Ascending aorta (tissue), 2 donors: ENCODE results near the gene HDDC2. TPM values are rescaled to one million over a fixed set of nuclear protein-coding genes. Genes with fewer than 3 reads are reported as not detected.

ENCODE experiments used
- DNase-seq, 2 donors: peaks; one replicate each; pipeline ENCODE4 v3.0.0-alpha.2; 2019; ENCODE audit warnings: low spot score in 2 of 2
- H3K27ac ChIP-seq, 2 donors: fragments of 200-600 bp; sonication (generic); one replicate each; pipeline ENCODE4 v1.5.1; 2016 to 2017; ENCODE audit warnings: mild to moderate bottlenecking in 1 of 2
- H3K27me3 ChIP-seq: fragments of 200-600 bp; sonication (generic); one replicate; pipeline ENCODE4 v1.5.1; 2017
- H3K36me3 ChIP-seq, 2 donors: fragments of 200-600 bp; sonication (generic); one replicate each; pipeline ENCODE4 v1.5.1; 2016
- H3K4me1 ChIP-seq, 2 donors: fragments of 200-600 bp; sonication (generic); one replicate each; pipeline ENCODE4 v1.5.1; 2016 to 2017; ENCODE audit warnings: mild to moderate bottlenecking in 1 of 2
- H3K4me3 ChIP-seq, 2 donors: fragments of 200-600 bp; sonication (generic); one replicate each; pipeline ENCODE4 v1.5.1; 2016 to 2017; ENCODE audit warnings: mild to moderate bottlenecking in 1 of 2
- H3K9me3 ChIP-seq, 2 donors: fragments of 200-600 bp; sonication (generic); one replicate each; pipeline ENCODE4 v1.5.1; 2016
- intact Hi-C: fragments of 100-400 bp; cut with DNase I; formaldehyde crosslinking; loops from one replicate; pipeline ENCODE4 v1.15.1; 2023
- total RNA-seq: library from RNA; depleted of rRNA; stranded (reverse); fragments of >200 nt; gene quantifications from one replicate; pipeline ENCODE4 v1.1.0, GENCODE V29; 2016
- TF ChIP-seq, protein P1 (sequence below), 3 experiments: fragments of 200-600 bp in 2 of 3; fragments of 450-650 bp in 1 of 3; sonication (generic) in 2 of 3; IDR thresholded peaks; one replicate each; pipeline ENCODE4 v1.5.1; 2016 to 2019; ENCODE audit warnings: antibody characterized with exemption in 3 of 3, mild to moderate bottlenecking in 1 of 3, moderate library complexity in 1 of 3

Gene HDDC2
- total RNA-seq, 1 donor from 2014 or later = 2.4 TPM

DNA sequence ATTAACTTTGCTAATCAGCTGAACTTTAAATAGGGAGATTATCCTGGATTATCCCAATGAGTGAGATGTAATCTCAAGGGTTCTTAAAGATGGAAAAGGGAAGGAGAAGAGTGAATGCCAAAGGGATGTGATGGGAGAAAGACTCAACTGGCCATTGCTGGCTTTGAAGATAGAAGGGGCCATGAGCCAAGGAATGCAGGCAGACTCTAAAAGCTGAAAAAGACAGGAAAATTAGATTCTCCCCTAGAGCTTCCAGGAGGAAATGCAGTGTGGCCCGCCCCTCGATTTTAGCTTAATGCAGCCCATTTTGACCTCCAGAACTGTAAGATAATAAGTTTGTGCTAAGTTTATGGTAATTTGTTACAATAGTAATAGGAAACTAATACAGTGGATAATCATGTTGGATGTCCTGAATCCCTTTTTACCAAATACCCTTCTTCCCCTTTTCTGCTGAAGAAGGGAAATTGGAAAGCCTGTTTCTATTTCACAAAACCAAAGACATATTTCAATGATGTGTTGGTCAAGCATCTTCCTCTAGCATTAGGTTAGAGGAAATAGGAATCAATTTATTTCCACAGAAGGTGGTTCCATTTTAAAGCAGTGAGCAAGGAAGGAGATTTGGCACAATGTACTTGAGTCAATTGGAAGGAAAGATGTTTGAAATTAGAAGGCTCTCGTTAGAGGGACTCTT is 3.3 kb upstream of the HDDC2 start:
- TF ChIP-seq, protein P1, sequence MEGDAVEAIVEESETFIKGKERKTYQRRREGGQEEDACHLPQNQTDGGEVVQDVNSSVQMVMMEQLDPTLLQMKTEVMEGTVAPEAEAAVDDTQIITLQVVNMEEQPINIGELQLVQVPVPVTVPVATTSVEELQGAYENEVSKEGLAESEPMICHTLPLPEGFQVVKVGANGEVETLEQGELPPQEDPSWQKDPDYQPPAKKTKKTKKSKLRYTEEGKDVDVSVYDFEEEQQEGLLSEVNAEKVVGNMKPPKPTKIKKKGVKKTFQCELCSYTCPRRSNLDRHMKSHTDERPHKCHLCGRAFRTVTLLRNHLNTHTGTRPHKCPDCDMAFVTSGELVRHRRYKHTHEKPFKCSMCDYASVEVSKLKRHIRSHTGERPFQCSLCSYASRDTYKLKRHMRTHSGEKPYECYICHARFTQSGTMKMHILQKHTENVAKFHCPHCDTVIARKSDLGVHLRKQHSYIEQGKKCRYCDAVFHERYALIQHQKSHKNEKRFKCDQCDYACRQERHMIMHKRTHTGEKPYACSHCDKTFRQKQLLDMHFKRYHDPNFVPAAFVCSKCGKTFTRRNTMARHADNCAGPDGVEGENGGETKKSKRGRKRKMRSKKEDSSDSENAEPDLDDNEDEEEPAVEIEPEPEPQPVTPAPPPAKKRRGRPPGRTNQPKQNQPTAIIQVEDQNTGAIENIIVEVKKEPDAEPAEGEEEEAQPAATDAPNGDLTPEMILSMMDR (IDR thresholded peaks at IDR 0.05) = no peak
- intact Hi-C loops = loop anchor here (5.0 to 10.0 kb wide), 2 partner anchors 343 to 430 kb away; partner anchors contain the start of gene RNF217

DNA sequence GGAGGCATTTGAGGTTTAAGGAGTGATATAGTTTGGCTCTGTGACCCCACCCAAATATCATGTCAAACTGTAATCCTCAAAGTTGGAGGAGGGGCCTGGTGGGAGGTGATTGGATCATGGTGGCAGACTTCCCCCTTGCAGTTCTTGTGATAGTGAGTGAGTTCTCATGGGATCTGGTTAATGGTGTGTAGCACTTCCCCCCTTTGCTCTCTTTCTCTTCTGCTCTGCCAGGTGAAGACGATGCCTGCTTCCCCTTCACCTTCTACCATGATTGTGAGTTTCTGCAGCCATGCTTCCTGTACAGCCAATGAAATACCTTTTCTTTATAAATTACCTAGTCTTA is 1.7 kb upstream of the HDDC2 start:
- no peak overlapping the region for H3K27ac ChIP-seq
- peaks cover 0 to 7% of the 10 kb centered on the region in 2 donors for H3K36me3 ChIP-seq
- TF ChIP-seq, protein P1 (IDR thresholded peaks at IDR 0.05) = no peak
- no peaks in the 10 kb centered on the region for H3K27me3 ChIP-seq
- no peaks in the 10 kb centered on the region for H3K9me3 ChIP-seq
- no peak for DNase-seq
- peaks cover 3 to 5% of the 10 kb centered on the region in 2 donors for H3K4me1 ChIP-seq
- intact Hi-C loops = loop anchor here (5.0 to 10.0 kb wide), 2 partner anchors 341 to 429 kb away; partner anchors contain the start of gene RNF217
- H3K4me3 ChIP-seq = no peak overlapping the region

More for the DNA sequence above, 3.3 kb upstream of the HDDC2 start:
- no peaks in the 10 kb centered on the region for H3K27me3 ChIP-seq
- no peaks in the 10 kb centered on the region for H3K9me3 ChIP-seq
- no peak overlapping the region for H3K4me3 ChIP-seq
- DNase-seq = no peak
- no peak overlapping the region for H3K27ac ChIP-seq
- H3K36me3 ChIP-seq = no peaks in the 10 kb centered on the region
- H3K4me1 ChIP-seq = peaks cover under 1 to 3% of the 10 kb centered on the region in 2 donors

DNA sequence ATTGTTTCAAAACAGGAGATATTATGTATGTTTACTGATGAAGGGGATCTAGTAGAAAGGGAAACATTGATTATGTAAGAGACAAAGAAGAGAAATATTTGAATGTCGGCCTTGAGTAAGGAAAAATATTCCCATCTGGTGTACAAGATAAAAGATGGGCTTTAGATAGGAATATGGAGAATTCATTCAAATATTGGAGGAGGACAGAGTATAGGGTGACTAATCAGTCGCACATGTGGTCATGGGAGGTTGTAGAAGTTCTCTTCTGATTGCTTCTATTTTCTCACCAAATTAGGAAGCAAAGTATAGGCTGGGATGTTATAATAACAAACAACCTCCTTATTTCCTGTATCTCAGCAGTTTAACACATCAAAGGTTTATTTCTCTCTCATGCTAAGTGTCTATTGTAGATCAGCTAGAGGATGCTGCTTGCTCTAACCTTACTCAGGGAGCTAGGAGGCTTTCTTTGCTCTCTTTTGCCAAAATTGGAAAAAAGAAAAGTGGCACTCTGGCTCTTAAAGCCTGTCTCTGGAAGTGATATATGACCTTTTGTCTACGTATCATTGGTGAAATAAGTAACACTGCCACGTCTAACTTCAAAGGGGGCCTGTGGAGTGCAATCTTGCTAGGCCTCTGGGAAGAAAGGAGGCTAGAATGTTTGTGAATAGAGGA is 1.2 kb upstream of the HDDC2 start:
- no peaks in the 10 kb centered on the region for H3K9me3 ChIP-seq
- no peak overlapping the region for H3K4me3 ChIP-seq
- H3K27ac ChIP-seq = no peak overlapping the region
- H3K4me1 ChIP-seq = peaks cover 3 to 5% of the 10 kb centered on the region in 2 donors
- peaks cover 0 to 11% of the 10 kb centered on the region in 2 donors for H3K36me3 ChIP-seq
- intact Hi-C loops = loop anchor here (5.0 to 10.0 kb wide), 2 partner anchors 341 to 428 kb away; partner anchors contain the start of gene RNF217
- DNase-seq = no peak
- no peaks in the 10 kb centered on the region for H3K27me3 ChIP-seq
- TF ChIP-seq, protein P1 (IDR thresholded peaks at IDR 0.05) = no peak

DNA sequence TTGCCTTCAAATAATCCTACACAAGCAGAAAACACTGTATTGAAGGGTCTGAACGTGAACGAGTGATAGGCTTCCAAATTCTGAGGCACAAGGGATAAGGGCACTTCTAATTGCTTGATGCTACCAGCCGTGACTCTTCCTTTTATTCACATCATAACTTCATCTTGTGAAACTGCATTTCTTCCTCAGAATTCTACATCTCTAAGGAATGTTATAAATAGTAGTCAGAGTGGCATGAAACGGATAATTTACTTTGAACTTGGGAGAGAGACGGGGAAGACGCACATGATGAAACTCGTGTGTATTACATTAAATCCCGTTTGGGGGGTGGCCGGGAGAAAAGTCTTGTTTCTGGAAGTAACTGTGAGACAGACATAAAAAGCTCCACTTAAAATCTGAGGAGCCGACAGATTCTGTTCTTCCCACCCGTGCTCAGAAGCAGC is 754 bp downstream of the HDDC2 start:
- Histone ChIP-seq H3K27ac (peak overlapping the region; percentile 94 to 96), H3K4me3 (peak overlapping the region; percentile 76 to 79), H3K36me3 (peaks cover 8 to 30% of the 10 kb centered on the region in 2 donors), H3K9me3 (no peaks in the 10 kb centered on the region), H3K27me3 (no peaks in the 10 kb centered on the region), H3K4me1 (peaks cover 3 to 5% of the 10 kb centered on the region in 2 donors)
- peak in 1 of 2 donors; percentile 65 for DNase-seq
- TF ChIP-seq, protein P1 (IDR thresholded peaks at IDR 0.05) = no peak
- intact Hi-C loops = loop anchor here (1.0 to 10.0 kb wide), 5 partner anchors 38 to 426 kb away; partner anchors contain the start of genes RNF217 and TPD52L1

GRCh38 chr6:125299257-125299656 is 2.5 kb downstream of the HDDC2 start:
- Histone ChIP-seq H3K27me3 (no peaks in the 10 kb centered on the region), H3K9me3 (no peaks in the 10 kb centered on the region), H3K4me1 (peaks cover 3 to 16% of the 10 kb centered on the region in 2 donors), H3K36me3 (peaks cover 8 to 30% of the 10 kb centered on the region in 2 donors), H3K4me3 (peak overlapping the region in 1 of 2 donors; percentile 76), H3K27ac (no peak overlapping the region)
- DNase-seq = no peak
- TF ChIP-seq, protein P1 (IDR thresholded peaks at IDR 0.05) = no peak
- intact Hi-C loops = no loop called here
